ENCODE measurements around the gene RPS16. TPM values are rescaled to one million over a fixed set of nuclear protein-coding genes. Genes with fewer than 3 reads are reported as not detected.

Gene RPS16
- 6,743 to 7,584 TPM (median 7,284 TPM) in 5 replicates for total RNA-seq (2022; extraction: Qiagen RNA extraction; ENCODE audit: low read depth)

GRCh38 chr19:39435499-39436349, at the start of gene RPS16:
TSS of gene RPS16 (minus strand) at chr19:39435949. CDS start at chr19:39435895, 54 bp downstream.

DNA sequence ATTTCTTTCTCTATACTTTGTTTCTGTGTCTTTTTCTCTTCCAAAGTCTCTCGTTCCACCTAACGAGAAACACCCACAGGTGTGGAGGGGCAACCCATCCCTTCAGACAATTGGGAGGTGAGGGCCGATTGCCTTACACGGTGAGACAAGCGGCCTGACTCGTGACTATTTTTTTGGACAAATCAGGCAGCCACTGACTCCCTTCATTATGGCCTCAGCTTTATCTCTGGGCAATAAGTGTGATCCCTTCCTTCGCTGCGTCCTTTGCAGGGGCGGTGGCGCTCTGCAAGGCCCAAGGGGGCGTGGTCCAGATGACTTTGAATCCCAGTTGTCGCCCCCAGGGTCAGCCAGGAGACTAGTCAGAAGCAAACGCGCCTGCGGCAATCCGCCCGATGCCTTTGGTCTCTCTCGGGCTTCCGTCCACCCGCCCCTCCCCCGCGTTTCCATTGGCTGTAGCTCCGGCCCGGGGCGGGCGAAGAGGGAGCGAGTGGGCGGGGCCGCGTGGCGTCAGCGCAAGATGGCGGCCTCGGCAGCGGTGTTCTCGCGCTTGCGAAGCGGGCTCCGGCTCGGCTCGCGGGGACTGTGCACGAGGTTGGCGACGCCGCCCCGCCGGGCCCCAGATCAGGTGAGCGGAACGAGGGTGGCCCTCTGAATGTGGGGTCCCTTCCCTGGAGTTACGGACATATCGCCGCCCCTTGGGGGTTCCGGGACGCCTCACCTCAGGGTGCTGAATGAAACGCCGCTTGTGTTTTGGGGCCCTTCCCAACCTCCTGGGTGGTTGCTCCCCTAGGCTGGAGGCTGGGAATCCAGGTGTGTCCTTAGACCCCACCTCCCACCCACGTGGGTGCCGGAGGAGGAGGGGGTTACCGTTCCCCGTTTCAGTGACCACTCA, 44.8 kb upstream of the RPS16 start, which contains the start of gene TIMM50:
Gene TIMM50 (plus strand): TSS at position 502 of the 892 bp plus-strand sequence. CDS start 16 bp downstream, at position 518.

GRCh38 chr19:39445196-39446111, 9.7 kb upstream of the RPS16 start, which contains the start of gene SUPT5H:
TSS of gene SUPT5H (plus strand) at chr19:39445582. CDS start at chr19:39445891, 309 bp downstream.

DNA sequence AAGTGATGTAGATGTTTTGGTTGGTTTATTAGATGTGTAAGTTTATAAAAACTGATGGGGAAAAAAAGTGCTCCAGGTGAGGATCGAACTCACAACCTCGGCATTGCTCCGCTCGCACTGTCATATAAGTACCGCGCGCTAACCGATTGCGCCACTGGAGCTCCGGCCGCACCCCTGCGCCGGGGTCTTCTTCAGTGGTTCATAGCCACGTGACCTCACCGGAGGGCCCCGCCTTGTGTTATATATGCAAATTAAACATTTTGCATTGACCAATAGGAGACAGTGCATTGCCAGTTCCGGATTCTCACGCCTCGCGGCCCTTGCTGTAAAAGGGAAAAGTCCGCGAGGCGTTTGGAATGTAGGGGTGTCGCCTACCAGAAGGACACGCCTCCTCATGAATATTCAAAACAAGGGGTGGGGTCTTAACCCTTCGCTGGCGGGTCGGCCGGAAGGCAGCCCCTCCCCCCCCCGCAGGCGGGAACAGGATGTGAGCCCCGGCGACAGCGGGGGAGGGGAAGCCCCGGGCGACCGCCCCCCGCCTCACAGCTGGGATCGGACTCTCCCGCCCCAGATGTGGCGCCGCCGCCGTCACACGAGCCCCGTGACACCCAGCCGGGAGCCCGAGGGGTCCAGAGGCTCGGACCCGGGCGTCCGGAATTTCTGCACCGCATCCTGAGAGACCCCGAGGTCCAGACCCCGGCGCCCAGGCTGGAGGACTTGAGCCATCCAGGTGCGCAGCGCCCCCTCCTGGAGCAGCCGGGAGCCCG, 23.5 kb downstream of the RPS16 start, which contains the start of gene PLEKHG2:
Gene PLEKHG2 (plus strand): TSS at position 570 of the 767 bp plus-strand sequence. CDS start 1,418 bp downstream, outside the sequence.

GRCh38 chr19:39406656-39407409, 28.9 kb downstream of the RPS16 start, which contains the start of gene ZFP36:
TSS of gene ZFP36 (plus strand) at chr19:39406847. CDS start at chr19:39406905, 58 bp downstream.

DNA sequence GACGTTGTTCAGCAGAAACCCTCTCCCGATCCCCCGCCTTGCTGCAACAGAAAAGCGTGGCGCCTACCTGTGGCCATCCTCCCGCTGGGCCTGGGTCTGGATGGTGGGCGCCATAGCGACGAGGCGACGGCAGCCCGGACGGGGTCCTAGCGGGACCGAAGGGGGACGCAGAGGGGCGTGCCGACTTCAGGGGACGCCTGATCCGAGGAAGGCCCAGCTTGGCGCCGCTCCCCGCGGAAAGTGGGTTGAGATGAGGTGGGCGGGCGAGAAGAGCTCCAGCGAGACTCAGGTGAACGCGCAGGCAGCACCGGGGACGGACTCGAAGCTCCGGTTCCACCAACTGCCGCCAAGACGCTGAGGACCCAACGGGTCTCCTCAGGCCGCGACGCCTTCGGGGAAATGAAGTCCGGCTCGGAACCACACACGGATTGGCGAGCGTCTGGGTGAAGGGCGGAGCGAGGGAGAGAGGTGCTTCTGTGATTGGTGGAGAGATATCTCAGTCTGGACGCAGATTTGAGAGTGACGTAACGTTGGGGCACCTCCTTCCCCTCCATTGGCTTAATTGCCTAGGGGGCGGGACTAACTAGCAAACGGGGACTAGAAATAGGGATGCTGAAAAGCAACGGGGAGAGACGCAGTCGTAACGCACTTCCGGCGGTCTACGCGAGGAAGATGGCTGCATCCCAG, 44.9 kb downstream of the RPS16 start, which contains the start of the genes MED29 and PAF1:
Gene MED29 (plus strand): TSS at position 628 of the 687 bp plus-strand sequence. CDS start 45 bp downstream, at position 673.
Gene PAF1 (minus strand): TSS at position 356 of the 687 bp plus-strand sequence. CDS start 242 bp downstream, at position 114.

Other genes with a start within 250 kb of the RPS16 start
- gene NCCRP1, start 239.0 kb downstream of the RPS16 start, total RNA-seq (2022; extraction: Qiagen RNA extraction; ENCODE audit: low read depth), result 1.00 to 2.3 TPM (median 1.6 TPM) in 5 replicates
- not detected in 5 replicates for gene SYCN, start 231.7 kb downstream of the RPS16 start, total RNA-seq (2022; extraction: Qiagen RNA extraction; ENCODE audit: low read depth)
- gene IFNL3, start 190.9 kb downstream of the RPS16 start, total RNA-seq (2022; extraction: Qiagen RNA extraction; ENCODE audit: low read depth), result not detected in 5 replicates
- gene IFNL4, start 187.1 kb downstream of the RPS16 start, total RNA-seq (2022; extraction: Qiagen RNA extraction; ENCODE audit: low read depth), result not detected in 5 replicates
- not detected in 5 replicates for gene IFNL2, start 167.6 kb downstream of the RPS16 start, total RNA-seq (2022; extraction: Qiagen RNA extraction; ENCODE audit: low read depth)
- 0.27 TPM in 1 of 5 replicates, not detected in the others for gene IFNL1, start 139.5 kb downstream of the RPS16 start, total RNA-seq (2022; extraction: Qiagen RNA extraction; ENCODE audit: low read depth)
- 8.1 to 10.8 TPM (median 10.2 TPM) in 5 replicates for gene LRFN1, start 115.1 kb downstream of the RPS16 start, total RNA-seq (2022; extraction: Qiagen RNA extraction; ENCODE audit: low read depth)
- gene GMFG, start 99.9 kb downstream of the RPS16 start, total RNA-seq (2022; extraction: Qiagen RNA extraction; ENCODE audit: low read depth), result 0.35 to 1.1 TPM (median 0.66 TPM) in 5 replicates
- gene SAMD4B, start 93.5 kb downstream of the RPS16 start, total RNA-seq (2022; extraction: Qiagen RNA extraction; ENCODE audit: low read depth), result 120 to 179 TPM (median 169 TPM) in 5 replicates
- 69.9 to 72.7 TPM (median 71.6 TPM) in 5 replicates for gene PAF1, start 44.8 kb downstream of the RPS16 start, total RNA-seq (2022; extraction: Qiagen RNA extraction; ENCODE audit: low read depth)
- gene MED29, start 44.6 kb downstream of the RPS16 start, total RNA-seq (2022; extraction: Qiagen RNA extraction; ENCODE audit: low read depth), result 72.5 to 75.5 TPM (median 74.8 TPM) in 5 replicates
- gene ZFP36, start 29.1 kb downstream of the RPS16 start, total RNA-seq (2022; extraction: Qiagen RNA extraction; ENCODE audit: low read depth), result 160 to 246 TPM (median 200 TPM) in 5 replicates
- gene PLEKHG2, start 23.3 kb downstream of the RPS16 start, total RNA-seq (2022; extraction: Qiagen RNA extraction; ENCODE audit: low read depth), result 78.8 to 119 TPM (median 96.5 TPM) in 5 replicates
- 163 to 198 TPM (median 184 TPM) in 5 replicates for gene SUPT5H, start 9.6 kb upstream of the RPS16 start, total RNA-seq (2022; extraction: Qiagen RNA extraction; ENCODE audit: low read depth)
- gene TIMM50, start 44.9 kb upstream of the RPS16 start, total RNA-seq (2022; extraction: Qiagen RNA extraction; ENCODE audit: low read depth), result 173 to 225 TPM (median 219 TPM) in 5 replicates
- gene DLL3, start 63.0 kb upstream of the RPS16 start, total RNA-seq (2022; extraction: Qiagen RNA extraction; ENCODE audit: low read depth), result 8.3 to 11.1 TPM (median 10.1 TPM) in 5 replicates
- not detected in 5 replicates for gene SELENOV, start 79.2 kb upstream of the RPS16 start, total RNA-seq (2022; extraction: Qiagen RNA extraction; ENCODE audit: low read depth)
- gene EID2B, start 96.9 kb upstream of the RPS16 start, total RNA-seq (2022; extraction: Qiagen RNA extraction; ENCODE audit: low read depth), result 7.9 to 9.5 TPM (median 8.3 TPM) in 5 replicates
- 35.5 to 48.6 TPM (median 43.8 TPM) in 5 replicates for gene EID2, start 104.2 kb upstream of the RPS16 start, total RNA-seq (2022; extraction: Qiagen RNA extraction; ENCODE audit: low read depth)
- not detected in 5 replicates for gene LGALS13, start 166.6 kb upstream of the RPS16 start, total RNA-seq (2022; extraction: Qiagen RNA extraction; ENCODE audit: low read depth)
- not detected in 5 replicates for gene LGALS16, start 220.0 kb upstream of the RPS16 start, total RNA-seq (2022; extraction: Qiagen RNA extraction; ENCODE audit: low read depth)

All from A549 treated with GW870086 at 1 μM for 4 hours (cell line).